ENCODE results near the gene NDUFA9. TPM values are rescaled to one million over a fixed set of nuclear protein-coding genes. Genes with fewer than 3 reads are reported as not detected.

Gene NDUFA9
- 100 to 1,000 TPM in 1 of 2 experiments, 10 to 100 TPM in 1; 93.3 to 132 TPM for total RNA-seq

GRCh38 chr12:4648501-4649357 lies at the start of gene NDUFA9, which contains the start of gene AKAP3:
Gene NDUFA9, plus strand, starts transcription at chr12:4649114. Its CDS starts 13 bp downstream, at chr12:4649127.
Gene AKAP3, minus strand, starts transcription at chr12:4649051. Its CDS starts 10,855 bp downstream, at chr12:4638196.
- DNase-seq, result peak; percentile 90
- ChIA-PET CTCF (interaction anchor here (0.6 to 2.7 kb wide), 7 partner anchors 11 to 1513 kb away, joined by 3 to 19 read pairs (median 3); no protein-coding TSS in a partner anchor), POLR2A (interaction anchor here (1.2 to 1.6 kb wide), 2 partner anchors 44 to 111 kb away, joined by 6 to 9 read pairs; a partner anchor contains a TSS)
- intact Hi-C loops (cut with DNase I, micrococcal nuclease), result loop anchor here (1.0 to 10.0 kb wide), 7 partner anchors 44 to 1694 kb away; partner anchors contain the start of genes PARP11 (in 1 of the 2), RAD51AP1 (in 1 of the 2), TIGAR (in 1 of the 2) and TNFRSF1A (in 1 of the 2)
- Mint-ChIP-seq H3K27ac (peak within 1 kb of the TSS; percentile 91), H3K27me3 (no peaks in the 10 kb centered on the region), H3K9me3 (ENCODE audit: low read depth) (no peaks in the 10 kb centered on the region), H3K4me1 (peaks cover 48% of the 10 kb centered on the region), H3K4me3 (peak within 1 kb of the TSS; percentile 98), H3K36me3 (ENCODE audit: low read depth) (peaks cover 2% of the 10 kb centered on the region)
- peak; percentile 95 for ATAC-seq

GRCh38 chr12:4603421-4603820 lies 45.5 kb upstream of the NDUFA9 start:
- Mint-ChIP-seq H3K36me3 (ENCODE audit: low read depth) (peaks cover 2% of the 10 kb centered on the region), H3K4me3 (no peak overlapping the region), H3K4me1 (peaks cover 18% of the 10 kb centered on the region), H3K9me3 (ENCODE audit: low read depth) (no peaks in the 10 kb centered on the region), H3K27me3 (no peaks in the 10 kb centered on the region), H3K27ac (no peak overlapping the region)
- ATAC-seq (no peak), DNase-seq (no peak)
- intact Hi-C loops (cut with DNase I, micrococcal nuclease), result no loop called here
- CTCF ChIA-PET, result interaction anchor here (0.8 to 4.5 kb wide), 11 partner anchors 8 to 718 kb away, joined by 3 to 19 read pairs (median 5); partner anchors contain the start of genes AKAP3 and NDUFA9
- POLR2A ChIA-PET, result no interaction called here

GRCh38 chr12:4603946-4604345 lies 45.0 kb upstream of the NDUFA9 start:
- H3K27me3 Mint-ChIP-seq, result no peaks in the 10 kb centered on the region
- POLR2A ChIA-PET, result interaction anchor here (2.1 kb wide), 1 partner anchor 45 kb away, joined by 9 read pairs; the partner anchor contains the start of genes AKAP3 and NDUFA9
- CTCF ChIA-PET, result interaction anchor here (0.5 to 4.5 kb wide), 18 partner anchors 9 to 1017 kb away, joined by 3 to 19 read pairs (median 4); partner anchors contain the start of genes AKAP3 and NDUFA9

GRCh38 chr12:4604684-4605193 lies 44.2 kb upstream of the NDUFA9 start:
- H3K4me1 Mint-ChIP-seq, result peaks cover 18% of the 10 kb centered on the region
- H3K27ac Mint-ChIP-seq, result peak overlapping the region; percentile 96
- ChIA-PET POLR2A (interaction anchor here (2.1 kb wide), 1 partner anchor 44 kb away, joined by 9 read pairs; the partner anchor contains the start of genes AKAP3 and NDUFA9), CTCF (interaction anchor here (0.5 to 4.5 kb wide), 22 partner anchors 10 to 1137 kb away, joined by 3 to 19 read pairs (median 4); partner anchors contain the start of genes AKAP3 and NDUFA9)
- H3K36me3 Mint-ChIP-seq (ENCODE audit: low read depth), result peaks cover 4% of the 10 kb centered on the region
- intact Hi-C loops (cut with DNase I, micrococcal nuclease), result loop anchor here (1.0 to 2.0 kb wide), 4 partner anchors 44 to 154 kb away; partner anchors contain the start of genes AKAP3 (in 2 of the 2), NDUFA9 (in 2 of the 2) and RAD51AP1 (in 1 of the 2)
- no peaks in the 10 kb centered on the region for H3K9me3 Mint-ChIP-seq (ENCODE audit: low read depth)
- H3K4me3 Mint-ChIP-seq, result peak overlapping the region; percentile 95
- no peaks in the 10 kb centered on the region for H3K27me3 Mint-ChIP-seq
- peak; percentile 98 for ATAC-seq
- peak; percentile 90 for DNase-seq

More at GRCh38 chr12:4603946-4604345, 45.0 kb upstream of the NDUFA9 start:
- ATAC-seq (no peak), DNase-seq (no peak)
- H3K36me3 Mint-ChIP-seq (ENCODE audit: low read depth), result peaks cover 2% of the 10 kb centered on the region
- intact Hi-C loops (cut with DNase I, micrococcal nuclease), result loop anchor here (1.0 to 2.0 kb wide), 4 partner anchors 45 to 155 kb away; partner anchors contain the start of genes AKAP3 (in 2 of the 2), NDUFA9 (in 2 of the 2) and RAD51AP1 (in 1 of the 2)
- no peak overlapping the region for H3K27ac Mint-ChIP-seq
- H3K9me3 Mint-ChIP-seq (ENCODE audit: low read depth), result no peaks in the 10 kb centered on the region
- H3K4me1 Mint-ChIP-seq, result peaks cover 18% of the 10 kb centered on the region
- no peak overlapping the region for H3K4me3 Mint-ChIP-seq

- Mint-ChIP-seq H3K27me3 (no peaks in the 10 kb centered on the region), H3K27ac (no peak overlapping the region), H3K36me3 (ENCODE audit: low read depth) (peaks cover 13% of the 10 kb centered on the region), H3K9me3 (ENCODE audit: low read depth) (no peaks in the 10 kb centered on the region), H3K4me1 (peaks cover 18% of the 10 kb centered on the region), H3K4me3 (no peak overlapping the region)
- ChIA-PET CTCF (no interaction called here), POLR2A (no interaction called here)
- DNase-seq, result no peak
- ATAC-seq, result no peak
- intact Hi-C loops (cut with DNase I, micrococcal nuclease), result no loop called here
These were observed 41.9 kb upstream of the NDUFA9 start for GRCh38 chr12:4607056-4607455.

- intact Hi-C loops (cut with DNase I, micrococcal nuclease), result no loop called here
- POLR2A ChIA-PET, result no interaction called here
These were observed 39.8 kb upstream of the NDUFA9 start for GRCh38 chr12:4609071-4609470.

GRCh38 chr12:4610481-4610880 lies 38.4 kb upstream of the NDUFA9 start:
- H3K9me3 Mint-ChIP-seq (ENCODE audit: low read depth), result no peaks in the 10 kb centered on the region
- no peak overlapping the region for H3K4me3 Mint-ChIP-seq
- H3K36me3 Mint-ChIP-seq (ENCODE audit: low read depth), result peaks cover 29% of the 10 kb centered on the region
- ATAC-seq, result no peak
- H3K27me3 Mint-ChIP-seq, result no peaks in the 10 kb centered on the region
- CTCF ChIA-PET, result interaction anchor here (1.2 kb wide), 1 partner anchor 13 kb away, joined by 3 read pairs; no protein-coding TSS in a partner anchor
- intact Hi-C loops (cut with DNase I, micrococcal nuclease), result no loop called here
- no peak overlapping the region for H3K27ac Mint-ChIP-seq
- peaks cover 13% of the 10 kb centered on the region for H3K4me1 Mint-ChIP-seq
- POLR2A ChIA-PET, result no interaction called here
- DNase-seq, result no peak

More at GRCh38 chr12:4609071-4609470, 39.8 kb upstream of the NDUFA9 start:
- Mint-ChIP-seq H3K27me3 (no peaks in the 10 kb centered on the region), H3K4me3 (no peak overlapping the region), H3K36me3 (ENCODE audit: low read depth) (peaks cover 26% of the 10 kb centered on the region), H3K27ac (no peak overlapping the region), H3K9me3 (ENCODE audit: low read depth) (no peaks in the 10 kb centered on the region), H3K4me1 (peaks cover 18% of the 10 kb centered on the region)
- ATAC-seq, result no peak
- DNase-seq, result no peak
- CTCF ChIA-PET, result no interaction called here

- no peak for DNase-seq
- ATAC-seq, result no peak
- Mint-ChIP-seq H3K36me3 (ENCODE audit: low read depth) (peaks cover 24% of the 10 kb centered on the region), H3K27me3 (no peaks in the 10 kb centered on the region), H3K9me3 (ENCODE audit: low read depth) (no peaks in the 10 kb centered on the region), H3K4me1 (no peaks in the 10 kb centered on the region), H3K27ac (no peak overlapping the region), H3K4me3 (no peak overlapping the region)
- POLR2A ChIA-PET, result no interaction called here
- intact Hi-C loops (cut with DNase I, micrococcal nuclease), result no loop called here
- CTCF ChIA-PET, result interaction anchor here (2.1 kb wide), 1 partner anchor 11 kb away, joined by 9 read pairs; no protein-coding TSS in a partner anchor
These were observed 33.2 kb upstream of the NDUFA9 start for GRCh38 chr12:4615667-4616066.

- Mint-ChIP-seq H3K4me1 (no peaks in the 10 kb centered on the region), H3K27ac (no peak overlapping the region), H3K9me3 (ENCODE audit: low read depth) (no peaks in the 10 kb centered on the region), H3K36me3 (ENCODE audit: low read depth) (no peaks in the 10 kb centered on the region), H3K4me3 (no peak overlapping the region), H3K27me3 (peaks cover 11% of the 10 kb centered on the region)
- DNase-seq (no peak), ATAC-seq (no peak)
- intact Hi-C loops (cut with DNase I, micrococcal nuclease), result no loop called here
- CTCF ChIA-PET, result interaction anchor here (0.7 to 1.2 kb wide), 4 partner anchors 17 to 236 kb away, joined by 3 to 4 read pairs (median 4); partner anchors contain the start of genes AKAP3 and NDUFA9
- POLR2A ChIA-PET, result no interaction called here
These were observed 27.4 kb upstream of the NDUFA9 start for GRCh38 chr12:4621511-4621910.

GRCh38 chr12:4626543-4626942 lies 22.4 kb upstream of the NDUFA9 start:
- Mint-ChIP-seq H3K9me3 (ENCODE audit: low read depth) (no peaks in the 10 kb centered on the region), H3K4me1 (no peaks in the 10 kb centered on the region), H3K27me3 (peaks cover 11% of the 10 kb centered on the region), H3K4me3 (no peak overlapping the region), H3K27ac (no peak overlapping the region), H3K36me3 (ENCODE audit: low read depth) (no peaks in the 10 kb centered on the region)
- intact Hi-C loops (cut with DNase I, micrococcal nuclease), result no loop called here
- DNase-seq (no peak), ATAC-seq (no peak)
- ChIA-PET CTCF (interaction anchor here (0.9 to 1.5 kb wide), 2 partner anchors 24 to 35 kb away, joined by 4 read pairs; no protein-coding TSS in a partner anchor), POLR2A (no interaction called here)

GRCh38 chr12:4628406-4628805 lies 20.5 kb upstream of the NDUFA9 start:
- H3K4me3 Mint-ChIP-seq, result no peak overlapping the region
- ATAC-seq (no peak), DNase-seq (no peak)
- ChIA-PET CTCF (no interaction called here), POLR2A (no interaction called here)
- H3K27me3 Mint-ChIP-seq, result peaks cover 9% of the 10 kb centered on the region
- H3K36me3 Mint-ChIP-seq (ENCODE audit: low read depth), result no peaks in the 10 kb centered on the region
- H3K9me3 Mint-ChIP-seq (ENCODE audit: low read depth), result no peaks in the 10 kb centered on the region
- no peaks in the 10 kb centered on the region for H3K4me1 Mint-ChIP-seq
- H3K27ac Mint-ChIP-seq, result no peak overlapping the region
- intact Hi-C loops (cut with DNase I, micrococcal nuclease), result no loop called here

Measured in activated CD4-positive, alpha-beta T cell treated with anti-CD3 and anti-CD28 coated beads for 36 hours (primary cell).